Natural killer cell treated with Interleukin-12 subunit alpha and Interleukin-12 subunit beta and Interleukin-15 and Interleukin-18, amount 100 ng/mL, for 72 hours (primary cell): ENCODE results near the gene IRX1. TPM values are rescaled to one million over a fixed set of nuclear protein-coding genes. Genes with fewer than 3 reads are reported as not detected.

ENCODE experiments used
- ATAC-seq, 2 donors: fragments of 150-1000 bp; cut with Tn5 transposase in 1 of 2; sonication (Bioruptor Pico), chemical (Tn5 transposase) in 1 of 2; 2 replicates each; pipeline ENCODE4 v1.10.0; 2021
- DNase-seq: peaks from one replicate; pipeline ENCODE4 v3.0.0; 2022; ENCODE audit warnings: low spot score
- H3K27ac Mint-ChIP-seq, 2 donors: 1 replicate in 1 of 2; 2 replicates in 1 of 2; pipeline ENCODE4 v1.8.0; 2022; ENCODE audit warnings: mixed read lengths in 2 of 2, mild to moderate bottlenecking in 1 of 2, moderate library complexity in 1 of 2
- H3K27me3 Mint-ChIP-seq, 2 donors: 1 replicate in 1 of 2; 2 replicates in 1 of 2; pipeline ENCODE4 v1.8.0; 2022; ENCODE audit warnings: mixed read lengths in 2 of 2
- H3K36me3 Mint-ChIP-seq: one replicate; pipeline ENCODE4 v1.8.0; 2022; ENCODE audit warnings: mixed read lengths
- H3K4me1 Mint-ChIP-seq, 2 donors: 1 replicate in 1 of 2; 2 replicates in 1 of 2; pipeline ENCODE4 v1.8.0; 2022; ENCODE audit warnings: low read depth in 2 of 2, mixed read lengths in 2 of 2, mild to moderate bottlenecking in 1 of 2
- H3K4me3 Mint-ChIP-seq: one replicate; pipeline ENCODE4 v1.8.0; 2022; ENCODE audit warnings: mixed read lengths
- H3K9me3 Mint-ChIP-seq: 2 replicates; pipeline ENCODE4 v1.8.0; 2022; ENCODE audit warnings: mixed read lengths
- total RNA-seq, 2 donors: library from RNA; stranded (reverse); gene quantifications; one replicate each; pipeline ENCODE4 v1.2.3, GENCODE V29; 2022

Gene IRX1
- total RNA-seq, 2 donors from 2014 or later: not detected

- Mint-ChIP-seq H3K4me3 (no peak overlapping the region), H3K9me3 (no peaks in the 10 kb centered on the region), H3K36me3 (no peaks in the 10 kb centered on the region), H3K27ac (no peak overlapping the region), H3K27me3 (peaks cover 0 to 11% of the 10 kb centered on the region in 2 donors), H3K4me1 (no peaks in the 10 kb centered on the region)
- DNase-seq (no peak), ATAC-seq (no peak)
Measured at GRCh38 chr5:3650868-3651267, 55.2 kb downstream of the IRX1 start.
